A549 treated with AZD2906 at 1 μM for 4 hours (cell line): ENCODE results near the gene ADAMTS7. TPM values are rescaled to one million over a fixed set of nuclear protein-coding genes. Genes with fewer than 3 reads are reported as not detected.

ENCODE experiments used
- total RNA-seq: library from RNA; stranded (reverse); fragments of 200-300 nt; extraction: Qiagen RNA extraction; gene quantifications from 5 replicates; pipeline ENCODE4 v1.2.3, GENCODE V29; 2022

ADAMTS7 gene, protein sequence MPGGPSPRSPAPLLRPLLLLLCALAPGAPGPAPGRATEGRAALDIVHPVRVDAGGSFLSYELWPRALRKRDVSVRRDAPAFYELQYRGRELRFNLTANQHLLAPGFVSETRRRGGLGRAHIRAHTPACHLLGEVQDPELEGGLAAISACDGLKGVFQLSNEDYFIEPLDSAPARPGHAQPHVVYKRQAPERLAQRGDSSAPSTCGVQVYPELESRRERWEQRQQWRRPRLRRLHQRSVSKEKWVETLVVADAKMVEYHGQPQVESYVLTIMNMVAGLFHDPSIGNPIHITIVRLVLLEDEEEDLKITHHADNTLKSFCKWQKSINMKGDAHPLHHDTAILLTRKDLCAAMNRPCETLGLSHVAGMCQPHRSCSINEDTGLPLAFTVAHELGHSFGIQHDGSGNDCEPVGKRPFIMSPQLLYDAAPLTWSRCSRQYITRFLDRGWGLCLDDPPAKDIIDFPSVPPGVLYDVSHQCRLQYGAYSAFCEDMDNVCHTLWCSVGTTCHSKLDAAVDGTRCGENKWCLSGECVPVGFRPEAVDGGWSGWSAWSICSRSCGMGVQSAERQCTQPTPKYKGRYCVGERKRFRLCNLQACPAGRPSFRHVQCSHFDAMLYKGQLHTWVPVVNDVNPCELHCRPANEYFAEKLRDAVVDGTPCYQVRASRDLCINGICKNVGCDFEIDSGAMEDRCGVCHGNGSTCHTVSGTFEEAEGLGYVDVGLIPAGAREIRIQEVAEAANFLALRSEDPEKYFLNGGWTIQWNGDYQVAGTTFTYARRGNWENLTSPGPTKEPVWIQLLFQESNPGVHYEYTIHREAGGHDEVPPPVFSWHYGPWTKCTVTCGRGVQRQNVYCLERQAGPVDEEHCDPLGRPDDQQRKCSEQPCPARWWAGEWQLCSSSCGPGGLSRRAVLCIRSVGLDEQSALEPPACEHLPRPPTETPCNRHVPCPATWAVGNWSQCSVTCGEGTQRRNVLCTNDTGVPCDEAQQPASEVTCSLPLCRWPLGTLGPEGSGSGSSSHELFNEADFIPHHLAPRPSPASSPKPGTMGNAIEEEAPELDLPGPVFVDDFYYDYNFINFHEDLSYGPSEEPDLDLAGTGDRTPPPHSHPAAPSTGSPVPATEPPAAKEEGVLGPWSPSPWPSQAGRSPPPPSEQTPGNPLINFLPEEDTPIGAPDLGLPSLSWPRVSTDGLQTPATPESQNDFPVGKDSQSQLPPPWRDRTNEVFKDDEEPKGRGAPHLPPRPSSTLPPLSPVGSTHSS (N-terminal part only)
- 5.8 to 9.9 TPM (median 8.8 TPM) in 5 replicates for total RNA-seq

DNA sequence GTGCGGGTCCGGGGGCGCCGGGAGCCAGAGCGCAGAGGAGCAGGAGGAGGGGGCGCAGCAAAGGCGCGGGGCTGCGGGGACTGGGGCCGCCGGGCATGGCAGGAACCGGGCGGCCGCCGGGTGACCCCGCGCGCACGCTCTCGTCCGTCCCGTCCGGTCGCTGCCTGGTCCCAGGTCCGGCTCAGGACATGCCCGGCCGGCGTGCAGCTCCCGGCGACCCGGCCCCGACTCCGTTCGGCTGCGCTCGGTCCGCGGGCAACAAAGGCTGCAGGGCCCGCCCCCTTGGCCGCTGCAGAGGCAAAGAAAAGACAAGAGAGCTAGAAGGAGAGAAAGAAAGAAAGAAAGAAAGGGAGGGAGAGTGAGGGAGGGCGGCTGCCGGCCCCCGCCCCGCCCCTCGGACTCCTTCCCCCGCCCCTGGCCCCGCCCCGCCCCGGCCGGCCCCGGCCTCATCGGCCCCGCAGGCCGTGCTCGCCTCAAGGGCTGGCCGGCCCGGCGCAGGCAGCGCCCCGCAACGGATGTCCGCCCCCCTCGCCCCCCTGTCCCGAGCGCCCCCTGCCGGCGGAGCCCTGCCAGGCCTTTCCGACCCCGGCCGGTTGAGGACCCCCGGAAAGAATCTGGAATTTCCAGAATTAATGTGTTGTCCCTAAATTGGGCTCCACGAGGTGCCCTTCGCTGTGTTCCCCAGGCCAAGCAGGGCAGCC lies at the start of gene ADAMTS7:
Gene ADAMTS7, minus strand, starts transcription at position 341 of the 701 bp plus-strand sequence. Its CDS starts 244 bp downstream, at position 97.

Other genes starting within 250 kb of the ADAMTS7 start
- gene CHRNA5, start 245.9 kb downstream of the ADAMTS7 start, total RNA-seq = 29.1 to 30.2 TPM (median 29.3 TPM) in 5 replicates
- gene CHRNA3, start 190.5 kb downstream of the ADAMTS7 start, total RNA-seq = 0.30 to 0.71 TPM (median 0.33 TPM) in 5 replicates
- gene CHRNB4, start 170.3 kb downstream of the ADAMTS7 start, total RNA-seq = 0.53 to 1.5 TPM (median 0.77 TPM) in 5 replicates
- 338 to 660 TPM (median 361 TPM) in 5 replicates for gene MORF4L1, start 61.4 kb upstream of the ADAMTS7 start, total RNA-seq
- 42.0 to 45.0 TPM (median 44.5 TPM) in 5 replicates for gene CTSH, start 133.6 kb upstream of the ADAMTS7 start, total RNA-seq